ENCODE measurements around the gene PLA2G4A.

DNA sequence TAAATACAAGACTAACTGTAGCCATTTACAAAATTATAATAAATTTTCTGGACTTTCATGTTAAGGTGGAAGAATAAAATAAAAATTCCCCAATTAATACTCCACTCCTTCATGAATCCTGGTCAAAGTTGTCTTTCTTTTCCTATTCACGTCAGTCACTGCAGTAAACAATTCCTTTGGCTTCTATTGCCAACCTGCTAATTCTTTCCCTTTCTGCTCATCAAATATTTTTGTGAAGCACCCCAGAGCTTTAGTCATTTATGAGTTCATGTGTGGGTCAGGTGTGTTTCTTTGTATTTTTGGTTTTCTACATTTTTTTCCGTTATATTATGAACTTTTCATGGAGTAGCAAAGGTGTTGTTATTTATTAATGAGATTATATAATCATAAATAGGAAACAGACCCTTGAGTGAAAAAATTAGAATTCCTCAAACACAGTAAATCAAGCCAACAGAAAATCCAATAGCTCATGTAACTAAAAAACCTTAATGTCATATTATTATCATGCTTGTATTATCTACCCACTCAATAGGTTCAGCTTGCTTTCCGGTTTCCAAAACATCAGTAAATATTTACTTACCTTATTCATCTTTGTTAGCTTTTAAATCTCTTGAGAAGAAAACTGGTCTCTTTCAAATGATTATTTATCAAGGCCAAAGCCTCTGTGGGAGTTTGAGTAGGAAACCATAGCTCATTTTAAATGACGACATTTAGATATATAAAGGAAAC is 29.6 kb upstream of the PLA2G4A start:
- TF ChIP-seq, protein P1, sequence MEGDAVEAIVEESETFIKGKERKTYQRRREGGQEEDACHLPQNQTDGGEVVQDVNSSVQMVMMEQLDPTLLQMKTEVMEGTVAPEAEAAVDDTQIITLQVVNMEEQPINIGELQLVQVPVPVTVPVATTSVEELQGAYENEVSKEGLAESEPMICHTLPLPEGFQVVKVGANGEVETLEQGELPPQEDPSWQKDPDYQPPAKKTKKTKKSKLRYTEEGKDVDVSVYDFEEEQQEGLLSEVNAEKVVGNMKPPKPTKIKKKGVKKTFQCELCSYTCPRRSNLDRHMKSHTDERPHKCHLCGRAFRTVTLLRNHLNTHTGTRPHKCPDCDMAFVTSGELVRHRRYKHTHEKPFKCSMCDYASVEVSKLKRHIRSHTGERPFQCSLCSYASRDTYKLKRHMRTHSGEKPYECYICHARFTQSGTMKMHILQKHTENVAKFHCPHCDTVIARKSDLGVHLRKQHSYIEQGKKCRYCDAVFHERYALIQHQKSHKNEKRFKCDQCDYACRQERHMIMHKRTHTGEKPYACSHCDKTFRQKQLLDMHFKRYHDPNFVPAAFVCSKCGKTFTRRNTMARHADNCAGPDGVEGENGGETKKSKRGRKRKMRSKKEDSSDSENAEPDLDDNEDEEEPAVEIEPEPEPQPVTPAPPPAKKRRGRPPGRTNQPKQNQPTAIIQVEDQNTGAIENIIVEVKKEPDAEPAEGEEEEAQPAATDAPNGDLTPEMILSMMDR (IDR thresholded peaks at IDR 0.05): no peak
- TF ChIP-seq POLR2A (IDR thresholded peaks at IDR 0.05) (no peak), EP300 (IDR thresholded peaks at IDR 0.05) (no peak)
